HUES64 (cell line): Measurements from ENCODE around the gene SPDYE2.
"Not testable (repeated sequence)": the region's sequence is repeated elsewhere in the genome, so short reads cannot be mapped to it uniquely, and the experiment has no call there.

ENCODE experiments used
- H3K27ac ChIP-seq: 2 replicates; pipeline ENCODE4 v1.7.0; 2013; ENCODE audit warnings: low read depth, low read length, inconsistent platforms
- H3K27me3 ChIP-seq: 2 replicates; pipeline ENCODE4 v1.6.1; 2013; ENCODE audit warnings: mild to moderate bottlenecking, low read length; ENCODE audit not compliant: insufficient read depth
- H3K36me3 ChIP-seq: 2 replicates; pipeline ENCODE4 v1.6.1; 2013; ENCODE audit warnings: mild to moderate bottlenecking, low read length; ENCODE audit not compliant: insufficient read depth
- H3K4me1 ChIP-seq: 2 replicates; pipeline ENCODE4 v1.6.1; 2013; ENCODE audit warnings: mild to moderate bottlenecking, low read length, moderate library complexity; ENCODE audit not compliant: insufficient read depth
- H3K4me3 ChIP-seq: 2 replicates; pipeline ENCODE4 v1.5.1; 2013; ENCODE audit warnings: mild to moderate bottlenecking, low read length, moderate library complexity
- H3K9ac ChIP-seq: 2 replicates; pipeline ENCODE4 v1.6.1; 2013; ENCODE audit warnings: mild to moderate bottlenecking, low read depth, low read length
- H3K9me3 ChIP-seq: 2 replicates; pipeline ENCODE4 v1.6.1; 2013; ENCODE audit warnings: low read depth, low read length; ENCODE audit not compliant: insufficient read depth
- WGBS: fragments of 150-250, 120-280 bp; methylation state at CpG from one replicate; pipeline ENCODE4 v1.1.7; 2013; ENCODE audit warnings: missing lambda C conversion rate; 5-methylcytosine and 5-hydroxymethylcytosine counted together

Gene SPDYE2

GRCh38 chr7:102611013-102611674, 60.1 kb downstream of the SPDYE2 start:
- not testable (repeated sequence) for H3K27ac ChIP-seq, H3K4me3 ChIP-seq, H3K4me1 ChIP-seq, H3K9ac ChIP-seq, H3K36me3 ChIP-seq, H3K9me3 ChIP-seq, H3K27me3 ChIP-seq
- no CpG with 5 or more reads among the region's 30 CpGs for WGBS

GRCh38 chr7:102611675-102612325, 60.8 kb downstream of the SPDYE2 start:
- H3K36me3 ChIP-seq, H3K27ac ChIP-seq, H3K4me1 ChIP-seq, H3K4me3 ChIP-seq, H3K9ac ChIP-seq, H3K27me3 ChIP-seq, H3K9me3 ChIP-seq: not testable (repeated sequence)
- 26% methylated on average over 8 of the region's 10 CpGs for WGBS
